Smooth muscle cell (in vitro differentiated cells): ENCODE results near the gene NPHP4. TPM values are rescaled to one million over a fixed set of nuclear protein-coding genes. Genes with fewer than 3 reads are reported as not detected.

ENCODE experiments used
- DNase-seq: peaks from one replicate; lab custom pipeline; 2025; ENCODE audit not compliant: unreplicated experiment; lab: John Stamatoyannopoulos, UW
- H2AFZ ChIP-seq: fragments of 200-600 bp; sonication (generic); 2 replicates; pipeline ENCODE4 v1.6.0; 2016; ENCODE audit warnings: antibody characterized with exemption, low read depth, mild to moderate bottlenecking
- H3F3A ChIP-seq: fragments of 200-600 bp; sonication (generic); 2 replicates; pipeline ENCODE4 v1.6.0; 2017; ENCODE audit warnings: antibody characterized with exemption, low read depth
- H3K27ac ChIP-seq: fragments of 200-600 bp; sonication (generic); 2 replicates; pipeline ENCODE4 v1.5.1; 2016; ENCODE audit warnings: low read depth, mild to moderate bottlenecking
- H3K27me3 ChIP-seq: fragments of 200-600 bp; sonication (generic); 2 replicates; pipeline ENCODE4 v1.6.1; 2016; ENCODE audit warnings: low read depth, mild to moderate bottlenecking
- H3K36me3 ChIP-seq: fragments of 200-600 bp; sonication (generic); 2 replicates; pipeline ENCODE4 v1.5.1; 2016; ENCODE audit warnings: low read depth
- H3K4me1 ChIP-seq: fragments of 200-600 bp; sonication (generic); 2 replicates; pipeline ENCODE4 v1.5.1; 2016; ENCODE audit warnings: low read depth
- H3K4me2 ChIP-seq: fragments of 200-600 bp; sonication (generic); 2 replicates; pipeline ENCODE4 v1.6.0; 2016; ENCODE audit warnings: mild to moderate bottlenecking
- H3K4me3 ChIP-seq: fragments of 200-600 bp; sonication (generic); 2 replicates; pipeline ENCODE4 v1.5.1; 2016; ENCODE audit warnings: mild to moderate bottlenecking
- H3K79me2 ChIP-seq: fragments of 200-600 bp; sonication (generic); 2 replicates; pipeline ENCODE4 v1.6.0; 2016; ENCODE audit warnings: low read depth, mild to moderate bottlenecking
- H3K9ac ChIP-seq: fragments of 200-600 bp; sonication (generic); 2 replicates; pipeline ENCODE4 v1.6.0; 2016; ENCODE audit warnings: low read depth
- H3K9me3 ChIP-seq: fragments of 200-600 bp; sonication (generic); replicated peaks from 2 replicates; pipeline ENCODE4 v1.5.1; 2016; ENCODE audit warnings: low read depth
- H4K20me1 ChIP-seq: fragments of 200-600 bp; sonication (generic); 2 replicates; pipeline ENCODE4 v1.6.0; 2016; ENCODE audit warnings: low read depth
- WGBS: methylation state at CpG from one replicate; pipeline ENCODE4 v1.1.7; 2016; ENCODE audit warnings: low lambda C conversion rate; 5-methylcytosine and 5-hydroxymethylcytosine counted together
- polyA plus RNA-seq: library from polyadenylated mRNA; unstranded; fragments of >200 nt; fragmentation: Nextera tagmentation; extraction: Ambion mirVana; gene quantifications from 2 replicates; pipeline ENCODE4 v1.2.1, GENCODE V29; 2016
- total RNA-seq: library from RNA; depleted of rRNA; stranded (reverse); fragments of >200 nt; gene quantifications from 2 replicates; pipeline ENCODE4 v1.2.3, GENCODE V29; 2014
- TF ChIP-seq, protein P1 (sequence below): fragments of 200-600 bp; sonication (generic); IDR thresholded peaks from 2 replicates; pipeline ENCODE4 v1.5.1; 2017; ENCODE audit warnings: borderline replicate concordance, mild to moderate bottlenecking, antibody characterized with exemption; ENCODE audit not compliant: insufficient read depth, poor library complexity, severe bottlenecking

NPHP4 gene
- total and polyA plus RNA-seq, 2 experiments from 2014 or later: 5.4 to 8.4 TPM

DNA sequence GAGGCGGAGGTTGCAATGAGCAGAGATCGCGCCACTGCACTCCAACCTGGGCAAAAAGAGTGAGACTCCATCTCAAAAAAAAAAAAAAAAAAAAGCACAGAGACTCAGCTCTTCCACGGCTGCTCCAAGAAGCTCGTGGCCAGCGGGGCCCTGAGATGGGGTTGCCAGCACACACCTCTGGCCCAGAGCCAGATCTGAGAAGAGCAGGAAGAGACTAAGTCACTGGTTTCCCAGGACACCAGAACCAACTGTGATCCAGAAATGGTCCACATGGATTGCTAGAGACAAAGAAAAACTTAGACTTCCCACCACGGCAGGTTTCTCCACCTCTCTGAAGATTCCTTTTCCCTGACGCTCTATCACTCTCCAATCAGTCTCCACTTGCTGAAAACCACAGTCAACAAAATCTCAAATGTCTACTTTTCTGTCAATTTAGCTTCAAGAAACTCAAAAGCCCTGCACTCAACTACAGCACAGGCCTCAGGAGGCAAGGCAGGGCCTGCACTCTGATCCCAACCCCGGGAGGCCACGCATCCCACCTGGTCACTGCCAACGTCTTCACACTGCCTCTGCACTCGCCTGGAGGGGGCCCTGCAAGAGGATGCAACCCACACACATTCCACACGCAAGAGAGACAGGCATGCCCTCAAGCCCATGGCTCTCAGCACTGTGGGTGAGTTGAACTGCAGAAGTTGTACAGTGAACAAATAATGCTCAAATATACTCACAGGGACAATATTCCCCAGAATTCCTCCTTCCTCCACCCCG, 79.0 kb downstream of the NPHP4 start:
- H3K4me2 ChIP-seq: peak overlapping the region; percentile 40
- H3K9ac ChIP-seq: no peak overlapping the region
- H3K36me3 ChIP-seq: no peaks in the 10 kb centered on the region
- H2AFZ ChIP-seq: no peak overlapping the region
- H3K27me3 ChIP-seq: no peaks in the 10 kb centered on the region
- no peak overlapping the region for H3K27ac ChIP-seq
- no peaks in the 10 kb centered on the region for H3K79me2 ChIP-seq
- DNase-seq: no peak
- H3K4me1 ChIP-seq: no peaks in the 10 kb centered on the region
- peaks cover 6% of the 10 kb centered on the region for H4K20me1 ChIP-seq
- no peaks in the 10 kb centered on the region for H3K9me3 ChIP-seq
- no peaks in the 10 kb centered on the region for H3F3A ChIP-seq
- H3K4me3 ChIP-seq: no peak overlapping the region
- TF ChIP-seq, protein P1, sequence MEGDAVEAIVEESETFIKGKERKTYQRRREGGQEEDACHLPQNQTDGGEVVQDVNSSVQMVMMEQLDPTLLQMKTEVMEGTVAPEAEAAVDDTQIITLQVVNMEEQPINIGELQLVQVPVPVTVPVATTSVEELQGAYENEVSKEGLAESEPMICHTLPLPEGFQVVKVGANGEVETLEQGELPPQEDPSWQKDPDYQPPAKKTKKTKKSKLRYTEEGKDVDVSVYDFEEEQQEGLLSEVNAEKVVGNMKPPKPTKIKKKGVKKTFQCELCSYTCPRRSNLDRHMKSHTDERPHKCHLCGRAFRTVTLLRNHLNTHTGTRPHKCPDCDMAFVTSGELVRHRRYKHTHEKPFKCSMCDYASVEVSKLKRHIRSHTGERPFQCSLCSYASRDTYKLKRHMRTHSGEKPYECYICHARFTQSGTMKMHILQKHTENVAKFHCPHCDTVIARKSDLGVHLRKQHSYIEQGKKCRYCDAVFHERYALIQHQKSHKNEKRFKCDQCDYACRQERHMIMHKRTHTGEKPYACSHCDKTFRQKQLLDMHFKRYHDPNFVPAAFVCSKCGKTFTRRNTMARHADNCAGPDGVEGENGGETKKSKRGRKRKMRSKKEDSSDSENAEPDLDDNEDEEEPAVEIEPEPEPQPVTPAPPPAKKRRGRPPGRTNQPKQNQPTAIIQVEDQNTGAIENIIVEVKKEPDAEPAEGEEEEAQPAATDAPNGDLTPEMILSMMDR: no peak
- WGBS: 64% methylated on average over 14 of the region's 14 CpGs

DNA sequence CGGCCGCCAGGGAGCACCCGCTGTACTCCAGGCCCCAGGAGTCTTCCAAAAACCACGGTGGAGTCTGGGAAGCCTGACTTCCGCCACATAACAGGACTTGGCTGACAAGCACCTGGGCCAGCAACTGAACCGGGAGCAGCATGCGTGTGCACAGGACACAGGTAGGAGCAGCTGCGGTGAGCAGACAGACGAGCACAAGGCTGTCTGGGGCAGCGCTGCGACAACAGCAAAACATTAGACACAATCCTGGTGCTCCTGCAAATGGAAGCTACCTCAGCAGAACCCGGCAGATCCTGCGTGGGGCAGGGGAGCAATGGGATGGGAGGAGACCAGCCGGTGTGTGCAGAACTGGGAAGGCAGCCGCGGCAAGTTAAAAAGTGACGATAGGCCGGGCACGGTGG, 80.4 kb downstream of the NPHP4 start:
- no peak overlapping the region for H3K9ac ChIP-seq
- H3K36me3 ChIP-seq: no peaks in the 10 kb centered on the region
- peaks cover 6% of the 10 kb centered on the region for H4K20me1 ChIP-seq
- WGBS: 97% methylated on average over 19 of the region's 19 CpGs
- no peaks in the 10 kb centered on the region for H3K4me1 ChIP-seq
- no peak overlapping the region for H3K4me2 ChIP-seq
- no peaks in the 10 kb centered on the region for H3F3A ChIP-seq
- H3K79me2 ChIP-seq: no peaks in the 10 kb centered on the region
- TF ChIP-seq, protein P1: no peak
- H3K9me3 ChIP-seq: no peaks in the 10 kb centered on the region
- no peak overlapping the region for H3K27ac ChIP-seq
- no peaks in the 10 kb centered on the region for H3K27me3 ChIP-seq
- no peak for DNase-seq
- H3K4me3 ChIP-seq: no peak overlapping the region
- H2AFZ ChIP-seq: no peak overlapping the region

DNA sequence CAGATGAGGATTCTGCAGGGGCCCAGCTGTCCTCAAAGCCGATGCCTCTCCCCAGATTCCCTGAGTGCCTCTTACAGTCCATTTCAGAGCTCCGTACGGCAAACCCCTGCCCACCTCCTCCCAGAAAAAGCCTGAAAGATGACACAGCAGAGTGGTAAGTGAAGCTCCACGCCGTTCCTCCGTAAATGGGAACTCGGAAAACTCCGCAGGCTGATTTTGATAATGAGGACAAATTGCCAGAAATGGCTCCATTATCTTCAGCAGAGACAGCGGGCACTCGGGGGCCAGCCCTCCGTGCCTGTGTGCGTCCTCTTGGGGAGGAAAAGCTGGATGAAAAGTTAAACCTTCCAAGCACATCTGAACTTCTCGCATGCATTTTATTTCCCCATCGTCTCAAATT, 81.1 kb downstream of the NPHP4 start:
- no peaks in the 10 kb centered on the region for H3K27me3 ChIP-seq
- no peak overlapping the region for H3K4me3 ChIP-seq
- TF ChIP-seq, protein P1: no peak
- H4K20me1 ChIP-seq: peaks cover 6% of the 10 kb centered on the region
- no peaks in the 10 kb centered on the region for H3F3A ChIP-seq
- H3K9me3 ChIP-seq: no peaks in the 10 kb centered on the region
- H3K4me1 ChIP-seq: no peaks in the 10 kb centered on the region
- no peak overlapping the region for H2AFZ ChIP-seq
- 84% methylated on average over 14 of the region's 14 CpGs for WGBS
- H3K79me2 ChIP-seq: no peaks in the 10 kb centered on the region
- no peak for DNase-seq
- H3K36me3 ChIP-seq: no peaks in the 10 kb centered on the region
- H3K4me2 ChIP-seq: no peak overlapping the region
- H3K9ac ChIP-seq: no peak overlapping the region
- no peak overlapping the region for H3K27ac ChIP-seq

DNA sequence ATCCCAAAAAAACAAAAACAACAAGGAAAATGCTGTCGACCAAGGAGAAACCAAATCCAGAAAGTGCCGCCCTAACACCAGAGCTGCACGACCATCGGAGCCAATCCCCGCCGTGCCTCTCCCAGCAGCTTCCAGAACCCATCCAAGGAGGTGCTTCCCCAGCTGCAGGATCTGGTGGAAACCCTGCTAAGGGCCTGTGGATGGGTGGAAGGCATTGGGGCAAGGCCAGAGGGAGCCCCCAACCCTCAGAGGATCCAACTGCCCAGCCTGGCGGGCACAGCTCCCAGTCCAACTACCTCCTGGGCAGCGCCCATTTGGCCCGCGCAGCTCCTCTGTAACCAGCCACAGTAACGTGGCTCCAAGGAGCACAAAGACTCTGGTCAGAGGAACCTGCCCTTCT, 81.6 kb downstream of the NPHP4 start:
- H3F3A ChIP-seq: no peaks in the 10 kb centered on the region
- H3K36me3 ChIP-seq: no peaks in the 10 kb centered on the region
- peaks cover 6% of the 10 kb centered on the region for H4K20me1 ChIP-seq
- WGBS: 96% methylated on average over 11 of the region's 11 CpGs
- no peak overlapping the region for H2AFZ ChIP-seq
- H3K4me3 ChIP-seq: no peak overlapping the region
- TF ChIP-seq, protein P1: no peak
- H3K27ac ChIP-seq: no peak overlapping the region
- no peaks in the 10 kb centered on the region for H3K9me3 ChIP-seq
- no peak for DNase-seq
- no peaks in the 10 kb centered on the region for H3K79me2 ChIP-seq
- no peak overlapping the region for H3K4me2 ChIP-seq
- H3K9ac ChIP-seq: no peak overlapping the region
- H3K4me1 ChIP-seq: no peaks in the 10 kb centered on the region
- no peaks in the 10 kb centered on the region for H3K27me3 ChIP-seq
